HFFc6 (cell line): Measurements from ENCODE around the gene USP32. TPM values are rescaled to one million over a fixed set of nuclear protein-coding genes. Genes with fewer than 3 reads are reported as not detected.

Experiments used
- DNase-seq: peaks from one replicate; pipeline ENCODE4 v3.0.0-alpha.2; 2018
- H3K27ac Mint-ChIP-seq: 2 replicates; pipeline ENCODE4 v1.8.0; 2020; ENCODE audit warnings: mild to moderate bottlenecking, mixed read lengths
- H3K27me3 Mint-ChIP-seq: 2 replicates; pipeline ENCODE4 v1.8.0; 2021; ENCODE audit warnings: mild to moderate bottlenecking, moderate library complexity, mixed read lengths; ENCODE audit not compliant: insufficient read depth
- H3K36me3 Mint-ChIP-seq: 2 replicates; pipeline ENCODE4 v1.8.0; 2021; ENCODE audit warnings: low read depth, mixed read lengths
- H3K4me1 Mint-ChIP-seq: 2 replicates; pipeline ENCODE4 v1.8.0; 2020; ENCODE audit warnings: low read depth, mixed read lengths
- H3K4me3 Mint-ChIP-seq: 2 replicates; pipeline ENCODE4 v1.8.0; 2020; ENCODE audit warnings: mild to moderate bottlenecking, moderate library complexity, mixed read lengths
- H3K9me3 Mint-ChIP-seq: 2 replicates; pipeline ENCODE4 v1.8.0; 2020; ENCODE audit warnings: mild to moderate bottlenecking, mixed read lengths
- CTCF ChIP-seq: fragments of 200-600 bp; sonication (generic); IDR thresholded peaks from 2 replicates; pipeline ENCODE4 v1.5.0; 2021; ENCODE audit warnings: antibody characterized with exemption, mild to moderate bottlenecking
- total RNA-seq, 6 experiments: library from RNA; stranded (reverse); fragmentation: NEBNext Ultra II Directional; extraction: Animal tissue kit (Norgen Biotek cat#: 25700); gene quantifications; 2 replicates in 1 of 6; 3 replicates in 5 of 6; pipeline ENCODE4 v1.2.3, GENCODE V29; 2021

USP32 gene
- total RNA-seq, 6 experiments from 2014 or later, result 46.7 to 57.3 (median 51.7) TPM

- no peak overlapping the region for H3K27ac Mint-ChIP-seq
- H3K4me1 Mint-ChIP-seq, result peaks cover 9% of the 10 kb centered on the region; the same call in 1 of the 2 replicates
- no peak for DNase-seq
- H3K27me3 Mint-ChIP-seq, result no peaks in the 10 kb centered on the region
- TF ChIP-seq CTCF, result no peak
- peaks cover 21% of the 10 kb centered on the region; the same call in 1 of the 2 replicates for H3K36me3 Mint-ChIP-seq
- H3K4me3 Mint-ChIP-seq, result no peak overlapping the region
- H3K9me3 Mint-ChIP-seq, result no peaks in the 10 kb centered on the region
Observed at GRCh38 chr17:60296177-60296576, 95.8 kb downstream of the USP32 start.

DNA sequence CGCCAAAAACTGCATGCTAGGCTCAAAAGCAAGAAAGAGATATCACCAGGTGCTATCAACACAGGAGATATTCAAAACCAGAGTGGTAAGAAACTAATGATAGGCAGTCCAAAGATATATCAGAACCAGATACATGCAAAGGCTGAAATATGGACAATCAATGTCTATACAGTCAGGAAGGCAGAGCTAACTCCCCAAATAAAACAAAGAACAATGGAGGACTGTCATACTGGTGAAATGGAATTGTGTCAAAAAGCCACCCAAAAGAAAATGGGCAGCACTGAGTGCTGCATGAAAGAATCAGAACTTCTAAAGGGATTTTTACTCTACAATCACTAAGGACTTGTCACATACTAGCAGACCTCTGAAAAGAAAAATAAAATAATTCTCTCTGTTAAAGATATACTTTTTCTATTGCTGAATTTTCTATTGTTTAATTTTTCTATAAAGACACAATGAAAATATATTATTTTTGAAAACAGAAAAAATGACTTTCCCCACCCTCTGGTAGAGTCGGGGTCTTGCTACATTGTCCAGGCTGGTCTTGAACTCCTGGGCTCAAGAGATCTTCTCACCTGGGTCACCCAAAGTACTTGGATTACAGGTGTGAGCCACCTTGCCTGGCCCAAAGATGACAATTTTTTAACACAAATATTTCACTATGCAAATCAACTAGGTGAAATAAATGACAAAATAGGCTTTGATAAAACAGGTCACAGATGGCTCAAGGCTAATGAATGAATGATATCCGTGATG lies 98.2 kb downstream of the USP32 start:
- Mint-ChIP-seq H3K27me3 (no peaks in the 10 kb centered on the region), H3K36me3 (peaks cover 27% of the 10 kb centered on the region; the same call in 1 of the 2 replicates), H3K27ac (no peak overlapping the region), H3K4me1 (peaks cover 9% of the 10 kb centered on the region; the same call in 1 of the 2 replicates), H3K9me3 (no peaks in the 10 kb centered on the region), H3K4me3 (no peak overlapping the region)
- no peak for TF ChIP-seq CTCF
- no peak for DNase-seq

DNA sequence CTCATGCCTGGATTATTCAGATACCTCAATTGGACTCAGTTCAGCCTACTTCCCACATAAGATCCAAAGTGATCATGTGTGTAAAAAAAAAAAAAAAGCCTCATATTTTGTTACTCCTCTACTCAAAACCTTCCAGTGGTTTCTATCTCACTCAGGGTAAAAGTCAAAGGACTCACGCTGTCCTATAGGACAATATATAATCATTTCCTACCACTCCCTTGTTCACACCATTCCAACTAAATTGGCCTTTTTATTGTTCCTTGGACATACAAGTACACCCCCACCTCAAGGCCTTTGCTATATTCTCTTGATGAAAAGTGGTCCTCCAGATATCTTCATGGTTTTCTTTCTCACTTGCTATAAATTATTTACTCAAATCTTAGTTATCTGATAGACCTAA lies 99.2 kb downstream of the USP32 start:
- Mint-ChIP-seq H3K27ac (no peak overlapping the region), H3K4me3 (no peak overlapping the region), H3K27me3 (no peaks in the 10 kb centered on the region), H3K36me3 (peaks cover 27% of the 10 kb centered on the region; the same call in 1 of the 2 replicates), H3K9me3 (no peaks in the 10 kb centered on the region), H3K4me1 (peaks cover 9% of the 10 kb centered on the region; the same call in 1 of the 2 replicates)
- DNase-seq, result no peak
- no peak for TF ChIP-seq CTCF

- no peak for TF ChIP-seq CTCF
Observed at GRCh38 chr17:60284709-60285108, 107.2 kb downstream of the USP32 start.

GRCh38 chr17:60283816-60284215 lies 108.1 kb downstream of the USP32 start:
- Mint-ChIP-seq H3K27me3 (peaks cover 3% of the 10 kb centered on the region; the same call in 1 of the 2 replicates), H3K4me1 (no peaks in the 10 kb centered on the region), H3K4me3 (no peak overlapping the region), H3K36me3 (peaks cover 18% of the 10 kb centered on the region), H3K9me3 (no peaks in the 10 kb centered on the region), H3K27ac (no peak overlapping the region)
- TF ChIP-seq CTCF, result no peak
- DNase-seq, result no peak

More at GRCh38 chr17:60284709-60285108, 107.2 kb downstream of the USP32 start:
- Mint-ChIP-seq H3K9me3 (no peaks in the 10 kb centered on the region), H3K4me1 (no peaks in the 10 kb centered on the region), H3K36me3 (peaks cover 24% of the 10 kb centered on the region), H3K4me3 (no peak overlapping the region), H3K27me3 (peaks cover 3% of the 10 kb centered on the region; the same call in 1 of the 2 replicates), H3K27ac (no peak overlapping the region)
- DNase-seq, result no peak
